Cardiac septum (tissue), 1 donor: ENCODE data around the gene DPEP2NB. TPM values are rescaled to one million over a fixed set of nuclear protein-coding genes. Genes with fewer than 3 reads are reported as not detected.
"Not testable (repeated sequence)": the region's sequence is repeated elsewhere in the genome, so short reads cannot be mapped to it uniquely, and the experiment has no call there.

ENCODE experiments used
- DNase-seq: peaks from one replicate; pipeline ENCODE4 v3.0.0-alpha.2; 2020; ENCODE audit warnings: low spot score
- intact Hi-C: fragments of 100-400 bp; cut with DNase I; formaldehyde crosslinking; loops from one replicate; pipeline ENCODE4 v1.14.0; 2022
- total RNA-seq: library from RNA; stranded (reverse); fragmentation: NEBNext Ultra II Directional; extraction: Animal tissue kit (Norgen Biotek cat#: 25700); gene quantifications from one replicate; pipeline ENCODE4 v1.2.1, GENCODE V29; 2021
- donor health status: DM: no; HTN: no; CAD: no.

The DPEP2NB gene
- total RNA-seq, 1 donor from 2014 or later = not detected

DNA sequence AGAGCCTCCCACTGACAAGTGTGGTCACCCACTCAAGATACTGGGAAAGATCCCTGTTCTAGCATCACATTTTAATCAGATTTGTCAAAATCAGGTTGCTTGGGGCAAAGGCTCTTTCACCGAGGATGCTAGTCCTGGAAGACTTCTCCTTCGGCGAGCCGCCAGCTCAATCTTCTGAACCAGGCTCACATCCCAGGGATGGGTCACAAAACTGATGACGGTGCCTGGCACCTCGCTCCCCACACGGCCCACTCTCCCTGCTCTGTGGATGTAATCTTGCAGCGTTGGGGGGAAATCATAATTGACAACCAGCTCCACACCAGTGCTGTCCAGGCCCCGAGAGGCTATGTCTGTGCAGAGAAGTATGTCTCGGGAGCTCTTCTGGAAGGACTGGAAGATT, 5.8 kb upstream of the DPEP2NB start:
- DNase-seq = no peak
- intact Hi-C loops = loop anchor here (5.0 kb wide), 1 partner anchor 129 kb away; the partner anchor contains the start of gene PSKH1

DNA sequence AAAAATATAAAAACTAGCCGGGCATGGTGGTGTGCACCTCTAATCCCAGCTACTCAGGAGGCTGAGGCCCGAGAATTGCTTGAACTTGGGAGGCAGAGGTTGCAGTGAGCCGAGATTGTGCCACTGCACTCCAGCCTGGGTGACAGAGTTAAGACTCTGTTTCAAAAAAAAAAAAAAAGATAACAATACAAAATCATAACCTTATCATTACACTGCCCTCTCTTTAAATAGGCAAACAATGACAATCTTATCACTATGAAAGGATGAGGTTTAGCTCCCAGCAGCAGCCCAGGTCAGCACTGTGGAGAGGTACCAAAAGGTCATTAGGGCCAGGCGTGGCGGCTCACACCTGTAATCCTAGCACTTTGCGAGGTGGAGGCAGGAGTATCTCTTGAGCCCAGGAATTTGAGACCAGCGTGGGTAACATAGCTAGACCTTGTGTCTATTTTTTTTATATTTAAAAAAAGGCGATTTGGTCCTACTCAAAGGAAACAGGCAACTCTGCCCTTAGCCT, 3.5 kb upstream of the DPEP2NB start:
- DNase-seq = no peak
- intact Hi-C loops = no loop called here

DNA sequence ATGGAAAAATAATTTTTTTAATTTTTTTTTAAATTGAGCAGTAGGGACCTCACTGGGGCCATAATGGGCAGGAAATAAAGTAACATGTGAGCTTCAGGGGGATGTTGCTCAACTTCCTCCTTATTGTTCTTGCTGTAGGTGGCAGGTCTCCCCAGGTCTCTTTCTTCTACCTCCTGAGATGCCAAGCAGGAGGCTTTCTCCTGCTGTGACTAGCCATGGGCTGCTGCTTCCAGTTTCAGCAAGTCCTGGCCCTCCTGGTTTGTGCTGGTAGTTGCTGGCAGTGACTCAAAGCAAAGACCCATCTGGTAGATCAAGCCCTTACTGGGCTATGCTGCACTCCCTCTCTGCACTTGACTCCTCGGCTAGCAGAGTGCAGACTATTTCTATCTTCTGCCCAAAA, 2.3 kb downstream of the DPEP2NB start:
- intact Hi-C loops = no loop called here
- no peak for DNase-seq

DNA sequence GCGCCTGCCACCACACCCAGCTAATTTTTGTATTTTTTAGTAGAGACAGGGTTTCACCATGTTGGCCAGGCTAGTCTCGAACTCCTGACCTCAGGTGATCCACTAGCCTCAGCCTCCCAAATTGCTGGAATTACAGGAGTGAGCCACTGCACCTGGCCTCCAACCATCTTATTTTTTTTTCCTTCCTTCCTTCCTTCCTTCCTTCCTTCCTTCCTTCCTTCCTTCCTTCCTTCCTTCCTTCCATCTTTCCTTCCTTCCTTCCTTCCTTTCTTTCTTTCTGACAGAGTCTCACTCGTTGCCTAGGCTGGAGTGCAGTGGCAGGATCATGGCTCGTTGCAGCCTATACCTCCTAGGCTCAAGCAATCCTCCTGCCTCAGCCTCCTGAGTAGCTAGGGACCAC, 5.8 kb downstream of the DPEP2NB start:
- DNase-seq, intact Hi-C loops: not testable (repeated sequence)

DNA sequence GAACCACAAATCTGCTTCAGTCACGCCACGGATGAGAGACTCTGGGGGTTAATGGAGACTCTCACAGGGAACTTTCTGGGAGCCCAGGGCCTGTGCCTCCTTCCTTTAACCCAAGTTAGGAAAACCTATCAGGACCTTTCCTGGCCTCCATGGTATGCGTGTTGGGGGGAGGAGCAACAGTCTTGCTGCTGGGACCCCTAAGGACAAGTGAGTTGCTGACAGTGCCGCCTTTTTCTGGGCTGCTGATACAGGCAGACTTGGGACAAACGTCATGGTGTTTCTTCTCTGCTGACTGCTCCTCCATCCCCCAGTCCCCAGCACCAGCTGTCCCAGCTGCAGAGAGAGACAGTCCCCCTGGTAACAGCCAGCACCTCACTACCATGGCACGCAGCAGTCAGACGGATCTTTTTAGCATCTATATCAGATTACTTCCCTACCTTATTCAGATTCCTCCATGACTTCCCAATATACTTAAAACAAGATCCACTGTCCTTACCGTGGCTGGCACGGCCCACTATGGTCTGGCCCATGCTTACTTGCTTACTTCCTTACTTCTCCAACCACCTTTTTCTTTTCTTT, 6.5 kb downstream of the DPEP2NB start:
- DNase-seq = no peak
- intact Hi-C loops = no loop called here

DNA sequence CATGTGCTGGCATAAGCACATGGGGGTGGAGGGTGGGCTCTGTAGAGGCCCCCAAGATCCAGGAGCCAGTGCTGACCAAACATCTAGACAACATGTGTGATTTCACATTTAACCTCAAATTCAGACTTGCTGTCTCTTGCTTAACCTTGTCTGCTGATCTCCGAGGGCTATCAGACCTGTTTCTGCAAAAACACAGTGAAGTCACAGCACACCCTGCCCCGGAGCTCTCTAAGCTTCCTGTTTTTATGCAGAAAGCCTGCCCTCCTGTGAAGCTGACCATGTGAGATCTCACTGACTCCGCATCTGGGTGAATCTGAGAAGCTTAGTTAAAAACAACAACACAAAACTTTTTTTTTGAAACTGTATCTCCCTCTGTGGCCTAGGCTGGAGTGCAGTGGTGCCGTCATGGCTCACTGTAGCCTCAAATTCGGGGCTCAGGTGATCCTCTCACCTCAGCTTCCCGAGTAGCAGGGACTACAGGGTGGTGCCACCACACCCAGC, 9.9 kb downstream of the DPEP2NB start:
- peak; percentile 83 for DNase-seq
- intact Hi-C loops = no loop called here

DNA sequence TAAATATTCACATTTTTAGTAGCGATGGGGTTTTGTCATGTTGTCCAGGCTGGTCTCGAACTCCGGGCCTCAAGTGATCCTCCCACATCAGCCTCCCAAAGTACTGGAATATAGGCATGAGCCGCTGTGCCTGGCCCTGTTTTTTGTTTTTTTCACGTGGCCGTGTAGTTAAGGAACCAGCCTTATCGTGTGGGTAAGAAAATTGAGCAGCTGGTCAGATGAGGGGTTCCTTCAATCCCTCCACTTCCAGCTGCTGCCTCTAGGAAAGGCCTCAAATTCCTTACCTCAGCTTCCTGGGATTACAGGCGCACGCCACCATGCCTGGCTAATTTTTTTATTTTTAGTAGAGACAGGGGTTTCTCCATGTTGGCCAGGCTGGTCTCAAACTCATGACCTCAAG, 10.5 kb downstream of the DPEP2NB start:
- no peak for DNase-seq
- intact Hi-C loops = no loop called here

DNA sequence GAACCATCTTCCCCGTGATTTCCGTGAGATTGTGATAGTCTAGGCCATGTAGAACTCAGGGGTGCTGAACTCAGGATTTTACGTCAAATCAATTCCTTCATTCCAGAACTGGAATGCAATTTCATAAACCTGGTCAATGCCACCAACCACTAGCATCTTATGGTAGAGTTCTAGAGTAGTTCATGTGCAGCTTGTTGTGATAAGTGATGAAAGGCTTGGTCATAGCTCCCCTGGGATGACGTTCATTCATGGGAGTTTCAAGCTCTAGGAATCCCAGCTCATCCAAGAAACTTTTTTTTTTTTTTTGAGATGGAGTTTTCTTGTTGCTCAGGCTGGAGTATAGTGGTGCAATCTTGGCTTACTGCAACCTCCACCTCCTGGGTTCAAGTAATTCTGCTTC, 12.7 kb downstream of the DPEP2NB start:
- no peak for DNase-seq
- intact Hi-C loops = no loop called here

DNA sequence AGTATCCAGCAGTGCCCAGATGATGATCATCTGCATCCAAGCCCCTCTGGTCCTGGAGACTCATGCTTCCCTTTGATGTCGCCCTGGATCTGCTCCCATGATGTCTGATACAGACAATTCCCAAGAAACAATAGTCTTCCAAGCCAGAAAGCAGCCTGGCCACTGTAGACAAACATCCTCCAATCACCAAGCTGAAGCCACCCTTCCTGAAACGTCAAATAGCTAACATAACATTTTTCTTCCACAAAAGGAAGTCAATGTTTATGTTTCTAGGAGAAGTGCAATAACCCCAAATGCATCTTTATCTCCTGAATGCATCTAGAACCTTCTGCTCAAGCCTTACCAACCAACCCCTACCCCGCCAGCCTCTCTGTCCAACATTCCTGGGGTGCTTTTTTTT, 15.3 kb downstream of the DPEP2NB start:
- intact Hi-C loops = no loop called here
- no peak for DNase-seq

DNA sequence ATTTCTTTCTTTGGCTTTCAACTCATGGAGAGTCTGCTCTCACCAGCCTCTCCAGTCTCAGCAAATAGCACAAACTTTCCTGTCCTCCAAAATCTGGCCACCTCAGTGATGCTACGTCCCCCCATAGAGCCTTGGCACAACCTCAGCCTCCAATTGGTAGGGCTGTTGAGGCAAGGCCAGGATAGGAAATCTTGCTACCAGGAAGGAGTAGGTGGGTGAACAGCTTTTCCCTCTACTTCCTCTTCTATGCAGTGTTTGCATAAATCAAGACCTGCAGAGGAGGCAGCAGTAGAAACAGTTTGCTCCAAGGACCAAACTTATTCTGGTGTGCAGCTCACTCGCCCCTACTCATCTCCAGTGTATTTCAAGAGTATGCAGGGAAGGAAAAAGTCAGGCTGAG, 15.7 kb downstream of the DPEP2NB start:
- intact Hi-C loops = no loop called here
- DNase-seq = no peak

DNA sequence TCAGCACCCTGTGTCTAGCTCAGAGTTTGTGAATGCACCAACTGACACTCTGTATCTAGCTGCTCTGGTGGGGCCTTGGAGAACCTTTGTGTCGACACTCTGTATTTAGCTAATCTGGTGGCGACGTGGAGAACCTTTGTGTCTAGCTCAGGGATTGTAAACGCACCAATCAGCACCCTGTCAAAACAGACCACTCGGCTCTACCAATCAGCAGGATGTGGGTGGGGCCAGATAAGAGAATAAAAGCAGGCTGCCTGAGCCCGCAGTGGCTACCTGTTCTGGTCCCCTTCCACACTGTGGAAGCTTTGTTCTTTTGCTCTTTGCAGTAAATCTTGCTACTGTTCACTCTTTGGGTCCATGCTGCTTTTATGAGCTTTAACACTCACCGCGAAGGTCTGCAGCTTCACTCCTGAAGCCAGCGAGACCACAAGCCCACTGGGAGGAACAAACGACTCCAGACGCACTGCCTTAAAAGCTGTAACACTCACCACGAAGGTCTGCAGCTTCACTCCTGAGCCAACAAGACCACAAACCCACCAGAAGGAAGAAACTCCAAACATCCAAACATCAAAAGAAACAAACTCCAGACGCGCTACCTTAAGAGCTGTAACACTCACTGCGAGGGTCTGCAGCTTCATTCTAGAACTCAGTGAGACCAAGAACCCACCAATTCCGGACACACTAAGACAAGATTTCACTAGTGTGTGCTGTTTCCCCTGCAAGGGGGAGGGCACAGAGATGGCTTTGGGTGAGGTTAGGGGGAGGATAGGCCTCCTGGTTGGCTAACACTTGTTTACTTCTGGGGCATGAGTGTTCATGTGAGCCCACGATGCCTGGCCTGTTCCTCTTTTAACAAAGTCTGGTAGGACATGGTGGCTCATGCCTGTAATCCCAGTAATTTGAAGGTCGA, 16.7 kb downstream of the DPEP2NB start, which contains the start of gene DPEP2:
Gene DPEP2, minus strand, starts transcription at position 706 of the 910 bp plus-strand sequence. CDS start 6,272 bp downstream, outside the sequence.
- intact Hi-C loops = not testable (repeated sequence)
- peak; percentile 82 for DNase-seq

DNA sequence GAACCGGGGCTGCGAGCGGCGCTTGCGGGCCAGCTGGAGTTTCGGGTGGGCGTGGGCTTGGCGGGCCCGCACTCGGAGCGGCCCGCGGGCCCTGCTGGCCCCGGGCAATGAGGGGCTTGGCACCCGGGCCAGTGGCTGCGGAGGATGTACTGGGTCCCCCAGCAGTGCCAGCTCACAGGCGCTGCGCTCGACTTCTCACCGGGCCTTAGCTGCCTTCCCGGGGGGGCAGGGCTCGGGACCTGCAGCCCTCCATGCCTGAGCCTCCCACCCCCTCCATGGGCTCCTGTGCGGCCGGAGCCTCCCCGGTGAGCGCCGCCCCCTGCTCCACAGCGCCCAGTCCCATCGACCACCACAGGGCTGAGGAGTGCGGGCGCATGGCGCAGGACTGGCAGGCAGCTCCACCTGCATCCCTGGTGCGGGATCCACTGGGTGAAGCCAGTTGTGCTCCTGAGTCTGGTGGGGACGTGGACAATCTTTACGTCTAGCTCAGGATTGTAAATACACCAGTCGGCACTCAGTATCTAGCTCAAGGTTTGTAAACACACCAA, 17.4 kb downstream of the DPEP2NB start:
- DNase-seq, intact Hi-C loops: not testable (repeated sequence)

DNA sequence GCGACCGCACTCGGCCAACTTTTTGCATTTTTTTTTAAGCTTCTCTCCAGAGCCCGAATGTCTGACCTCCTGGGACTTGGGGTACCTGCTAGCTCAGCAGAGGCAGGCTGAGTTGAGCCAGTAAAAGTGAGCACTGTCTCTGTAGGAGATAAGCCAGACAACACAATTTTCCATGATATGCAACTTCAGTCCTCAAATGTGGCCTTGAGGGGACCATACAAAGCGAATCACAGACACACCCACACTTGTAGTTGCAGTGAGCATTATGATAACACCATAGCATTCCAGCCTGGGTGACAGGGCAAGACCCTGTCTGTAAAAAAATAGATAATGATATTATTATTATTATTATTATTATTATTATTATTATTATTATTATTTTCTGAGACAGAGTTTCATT, 19.0 kb downstream of the DPEP2NB start:
- intact Hi-C loops = no loop called here
- no peak for DNase-seq

DNA sequence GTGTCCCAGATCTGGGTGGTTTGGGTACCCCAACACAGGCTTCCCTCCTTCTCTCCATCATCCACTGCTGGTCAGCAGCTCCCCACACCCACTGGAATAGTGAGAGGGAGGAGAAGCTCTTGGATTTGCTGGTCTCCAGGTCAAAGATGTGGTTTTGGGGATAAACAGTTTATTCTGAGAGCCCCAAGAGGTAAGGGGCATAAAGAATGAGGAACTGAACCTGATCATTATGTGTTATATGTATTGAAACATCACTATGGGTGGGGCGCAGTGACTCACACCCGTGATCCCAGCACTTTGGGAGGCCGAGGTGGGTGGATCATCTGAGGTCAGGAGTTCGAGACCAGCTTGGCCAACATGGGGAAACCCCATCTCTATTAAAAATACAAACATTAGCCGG, 20.3 kb downstream of the DPEP2NB start:
- intact Hi-C loops = no loop called here
- DNase-seq = no peak

DNA sequence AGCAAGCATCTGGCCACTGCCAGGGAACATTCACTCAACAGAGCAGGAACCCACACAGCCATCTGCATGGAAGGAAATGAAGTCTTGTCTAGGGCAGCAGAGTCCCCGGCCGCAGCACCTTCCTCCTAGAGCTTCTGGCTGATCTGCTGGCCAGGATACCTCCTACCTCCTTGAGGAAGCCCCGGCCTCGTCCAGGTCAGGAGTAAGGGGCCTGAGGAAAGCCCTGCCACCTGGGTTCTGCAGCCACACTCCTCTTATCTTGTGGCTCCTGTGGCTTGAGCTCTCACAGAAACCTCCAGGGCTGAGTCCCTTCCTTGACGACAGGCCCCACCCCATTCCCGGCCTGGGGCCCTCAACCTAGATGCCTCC, 21.7 kb downstream of the DPEP2NB start:
- intact Hi-C loops = loop anchor here (5.0 kb wide), 2 partner anchors 48 to 238 kb away; no protein-coding TSS in a partner anchor
- not testable (repeated sequence) for DNase-seq

DNA sequence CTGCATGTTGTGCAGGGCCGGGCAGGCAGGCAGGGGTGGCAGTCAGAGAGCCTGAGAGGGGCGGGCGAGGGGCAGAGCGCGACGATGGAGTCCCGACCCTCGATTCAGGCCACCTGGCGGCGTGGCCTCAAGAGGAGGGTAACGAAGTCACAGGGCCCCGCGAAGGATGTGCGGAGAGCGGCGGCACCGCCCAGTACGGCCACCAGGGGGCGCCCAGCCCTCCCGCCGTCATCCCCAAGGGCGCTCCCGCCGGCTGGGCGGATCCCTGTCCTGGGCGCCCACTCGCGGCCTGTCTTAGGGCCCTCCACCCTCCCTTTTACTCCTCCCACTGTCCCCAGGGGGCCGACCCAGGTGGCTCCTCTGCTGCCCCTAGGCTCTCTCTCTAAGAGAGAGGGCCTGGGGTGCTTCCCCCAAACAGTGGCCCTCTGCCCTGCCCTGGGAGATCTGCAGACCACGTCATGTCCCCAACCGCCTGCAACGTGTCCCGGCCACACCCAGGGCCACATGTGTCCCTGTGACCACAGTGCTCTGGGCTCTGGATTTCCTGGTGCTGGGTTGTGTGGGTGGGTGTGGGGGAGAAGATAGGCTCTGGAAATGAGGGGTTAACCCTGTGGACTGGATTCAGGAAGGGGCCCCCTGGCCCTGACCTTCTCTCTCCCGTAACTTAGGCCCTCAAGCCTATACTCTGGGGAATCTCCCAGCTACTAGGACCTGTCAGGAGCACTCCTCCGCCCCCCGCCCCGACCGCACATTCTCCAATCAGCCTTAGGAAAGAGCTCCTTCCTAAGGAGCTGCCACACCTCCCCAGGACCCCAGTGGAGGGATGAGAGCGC, 22.3 kb downstream of the DPEP2NB start:
- intact Hi-C loops = loop anchor here (5.0 kb wide), 2 partner anchors 49 to 239 kb away; no protein-coding TSS in a partner anchor
- DNase-seq = peak; percentile 90

DNA sequence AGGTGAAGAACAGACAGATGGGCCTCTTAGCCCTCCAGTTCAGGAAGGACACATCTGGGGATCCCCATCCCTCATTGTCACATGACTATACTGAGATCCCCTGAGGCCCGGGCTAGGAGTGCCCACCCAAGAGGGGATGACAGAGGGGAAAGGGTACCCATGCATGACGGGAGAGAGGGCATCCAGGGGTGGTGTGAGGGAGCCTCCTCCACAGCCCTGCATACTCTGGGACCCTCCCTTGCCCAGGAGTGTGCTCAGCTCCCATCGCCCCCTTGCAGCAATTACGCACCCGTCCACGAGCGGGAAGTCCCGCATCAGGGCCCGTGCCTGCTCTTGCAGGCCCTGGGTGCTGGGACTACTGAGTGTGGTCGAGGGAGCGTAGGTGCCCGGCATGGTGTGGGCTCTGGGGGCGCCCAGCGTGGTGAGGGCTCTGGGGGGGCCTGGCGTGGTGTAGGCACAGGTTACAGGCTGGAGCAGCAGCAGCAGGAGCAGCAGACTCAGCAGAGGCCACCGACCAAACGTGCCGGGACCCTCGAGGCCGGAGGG, 23.0 kb downstream of the DPEP2NB start:
- no peak for DNase-seq
- intact Hi-C loops = loop anchor here (5.0 kb wide), 2 partner anchors 50 to 240 kb away; no protein-coding TSS in a partner anchor

DNA sequence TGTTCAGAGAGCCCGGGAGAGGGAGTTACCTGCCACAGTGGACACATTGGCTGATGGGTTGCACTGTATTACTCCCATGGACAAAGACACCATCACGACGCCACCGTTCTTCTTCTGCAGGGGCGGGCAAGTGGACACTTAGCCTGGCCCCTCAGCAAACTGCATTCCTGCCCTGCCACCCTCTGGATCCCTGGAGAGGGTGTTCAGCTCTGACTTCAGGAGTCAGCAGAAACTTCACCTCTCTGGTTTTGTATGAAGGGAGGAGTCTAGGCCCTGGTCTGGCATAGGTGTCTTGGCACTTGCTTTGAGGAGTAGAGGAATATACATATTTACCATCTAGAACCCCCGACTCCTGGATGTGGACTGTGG, 25.7 kb downstream of the DPEP2NB start:
- DNase-seq = no peak
- intact Hi-C loops = loop anchor here (5.0 kb wide), 2 partner anchors 52 to 242 kb away; no protein-coding TSS in a partner anchor
